ENCODE measurements around the gene CWC27. TPM values are rescaled to one million over a fixed set of nuclear protein-coding genes. Genes with fewer than 3 reads are reported as not detected.

Gene CWC27
- total RNA-seq, 2 donors from 2014 or later = 8.5 to 12.5 TPM

- intact Hi-C loops (cut with DNase I) = no loop called here
- Histone ChIP-seq H3K27me3 (replicated peaks; ENCODE audit: insufficient read depth) (no peaks in the 10 kb centered on the region), H3K4me3 (no peak overlapping the region), H3K36me3 (no peaks in the 10 kb centered on the region), H3K9me3 (no peaks in the 10 kb centered on the region), H3K4me1 (replicated peaks) (no peaks in the 10 kb centered on the region), H3K27ac (no peak overlapping the region)
- TF ChIP-seq CTCF (IDR thresholded peaks at IDR 0.05) (no peak), POLR2A (IDR thresholded peaks at IDR 0.05) (no peak), POLR2AphosphoS5 (IDR thresholded peaks at IDR 0.05) (no peak)
- 94% methylated on average over 1 of the region's 1 CpG for WGBS
- no peak for DNase-seq (ENCODE audit: low spot score)
These were observed 112.1 kb downstream of the CWC27 start for GRCh38 chr5:64880821-64881220.

GRCh38 chr5:64883912-64884311 lies 115.2 kb downstream of the CWC27 start:
- no peaks in the 10 kb centered on the region for H3K36me3 ChIP-seq
- no peak overlapping the region for H3K27ac ChIP-seq
- H3K4me1 ChIP-seq (replicated peaks) = no peaks in the 10 kb centered on the region
- intact Hi-C loops (cut with DNase I) = no loop called here
- no peak for TF ChIP-seq POLR2A (IDR thresholded peaks at IDR 0.05)
- TF ChIP-seq CTCF (IDR thresholded peaks at IDR 0.05) = no peak
- no peak for TF ChIP-seq POLR2AphosphoS5 (IDR thresholded peaks at IDR 0.05)
- no peak for DNase-seq (ENCODE audit: low spot score)
- no peaks in the 10 kb centered on the region for H3K27me3 ChIP-seq (replicated peaks; ENCODE audit: insufficient read depth)
- no peaks in the 10 kb centered on the region for H3K9me3 ChIP-seq
- H3K4me3 ChIP-seq = no peak overlapping the region
- WGBS = 80% methylated on average over 1 of the region's 1 CpG

- Histone ChIP-seq H3K27ac (no peak overlapping the region), H3K4me3 (no peak overlapping the region), H3K27me3 (replicated peaks; ENCODE audit: insufficient read depth) (no peaks in the 10 kb centered on the region), H3K4me1 (replicated peaks) (no peaks in the 10 kb centered on the region), H3K36me3 (no peaks in the 10 kb centered on the region), H3K9me3 (no peaks in the 10 kb centered on the region)
- 89% methylated on average over 1 of the region's 1 CpG for WGBS
- no peak for DNase-seq (ENCODE audit: low spot score)
- intact Hi-C loops (cut with DNase I) = no loop called here
- TF ChIP-seq CTCF (IDR thresholded peaks at IDR 0.05) = no peak
- no peak for TF ChIP-seq POLR2A (IDR thresholded peaks at IDR 0.05)
- no peak for TF ChIP-seq POLR2AphosphoS5 (IDR thresholded peaks at IDR 0.05)
These were observed 115.8 kb downstream of the CWC27 start for GRCh38 chr5:64884541-64884940.

- Histone ChIP-seq H3K36me3 (no peaks in the 10 kb centered on the region), H3K27ac (no peak overlapping the region), H3K27me3 (replicated peaks; ENCODE audit: insufficient read depth) (no peaks in the 10 kb centered on the region), H3K9me3 (no peaks in the 10 kb centered on the region), H3K4me1 (replicated peaks) (no peaks in the 10 kb centered on the region), H3K4me3 (no peak overlapping the region)
- no peak for DNase-seq (ENCODE audit: low spot score)
- TF ChIP-seq POLR2AphosphoS5 (IDR thresholded peaks at IDR 0.05) = no peak
- intact Hi-C loops (cut with DNase I) = no loop called here
- WGBS = 97% methylated on average over 2 of the region's 2 CpGs
These were observed 119.2 kb downstream of the CWC27 start for GRCh38 chr5:64887910-64888309.

GRCh38 chr5:64895748-64896147 lies 127.0 kb downstream of the CWC27 start:
- DNase-seq (ENCODE audit: low spot score) = no peak
- no peak overlapping the region for H3K27ac ChIP-seq
- no peaks in the 10 kb centered on the region for H3K9me3 ChIP-seq
- 80% methylated on average over 2 of the region's 2 CpGs for WGBS
- no peaks in the 10 kb centered on the region for H3K4me1 ChIP-seq (replicated peaks)
- H3K4me3 ChIP-seq = no peak overlapping the region
- TF ChIP-seq POLR2AphosphoS5 (IDR thresholded peaks at IDR 0.05) (no peak), CTCF (IDR thresholded peaks at IDR 0.05) (no peak), POLR2A (IDR thresholded peaks at IDR 0.05) (no peak)
- H3K27me3 ChIP-seq (replicated peaks; ENCODE audit: insufficient read depth) = no peaks in the 10 kb centered on the region
- no peaks in the 10 kb centered on the region for H3K36me3 ChIP-seq
- intact Hi-C loops (cut with DNase I) = no loop called here
